Stimulated activated CD8-positive, alpha-beta memory T cell treated with anti-CD3 and anti-CD28 coated beads, Interleukin-4, amount 100 ng/mL, for 24 hours (primary cell): Measurements from ENCODE around the gene SKP1.
A peak's percentile ranks its signal among the peaks of the same experiment; 100 is the strongest.

Experiments
- DNase-seq: peaks from one replicate; pipeline ENCODE4 v3.0.0-alpha.2; 2020; ENCODE audit warnings: low read depth

The SKP1 gene

GRCh38 chr5:134130239-134130945, 46.4 kb downstream of the SKP1 start:
- DNase-seq: no peak

- DNase-seq: no peak
These were observed 47.1 kb downstream of the SKP1 start for GRCh38 chr5:134129411-134130238.

DNA sequence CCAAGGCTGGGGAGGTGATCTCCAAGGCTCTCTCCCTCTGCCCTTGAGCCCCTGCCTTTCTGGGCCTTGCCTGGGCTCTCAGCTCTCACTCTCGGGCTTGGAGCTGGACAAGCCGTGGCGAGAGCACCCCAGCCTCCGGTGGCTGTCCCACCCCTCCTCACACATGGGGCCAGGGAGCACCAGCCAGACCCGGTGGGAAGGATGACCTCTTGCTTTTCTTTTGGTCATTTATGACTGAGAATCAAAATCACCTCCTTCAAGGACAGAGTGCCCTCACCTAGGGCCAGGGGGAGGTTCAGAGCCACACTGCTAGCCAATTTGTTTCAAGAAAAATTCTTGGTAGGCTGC, 48.1 kb downstream of the SKP1 start:
- DNase-seq: no peak

- DNase-seq: no peak
These were observed 48.6 kb downstream of the SKP1 start for GRCh38 chr5:134127988-134128647.

DNA sequence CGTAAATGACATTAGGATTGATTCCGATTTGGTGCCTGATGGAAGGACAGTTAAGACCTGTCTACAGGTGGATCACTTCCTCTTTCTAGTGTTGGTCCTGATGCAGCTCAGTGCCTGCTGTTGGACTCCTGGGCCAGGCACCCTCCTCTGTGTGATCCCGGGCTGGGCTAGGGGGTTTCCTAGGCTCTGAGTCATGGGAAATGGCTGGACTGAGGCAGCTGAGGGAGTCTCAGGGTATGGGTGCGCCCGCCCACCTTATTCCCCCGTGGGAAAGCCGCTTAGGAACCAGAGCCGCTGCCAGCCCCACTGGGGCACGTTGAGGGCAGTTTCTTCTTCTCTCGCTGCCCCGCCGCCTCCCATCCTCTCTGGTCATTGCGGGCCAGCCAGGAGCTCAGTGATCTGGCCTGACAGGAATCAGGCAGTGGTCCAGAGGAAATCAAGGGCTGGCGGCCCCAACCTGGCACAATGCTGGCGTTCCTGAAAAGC, 49.3 kb downstream of the SKP1 start:
- no peak for DNase-seq

- DNase-seq: no peak
These were observed 51.4 kb downstream of the SKP1 start for GRCh38 chr5:134125039-134126015.

DNA sequence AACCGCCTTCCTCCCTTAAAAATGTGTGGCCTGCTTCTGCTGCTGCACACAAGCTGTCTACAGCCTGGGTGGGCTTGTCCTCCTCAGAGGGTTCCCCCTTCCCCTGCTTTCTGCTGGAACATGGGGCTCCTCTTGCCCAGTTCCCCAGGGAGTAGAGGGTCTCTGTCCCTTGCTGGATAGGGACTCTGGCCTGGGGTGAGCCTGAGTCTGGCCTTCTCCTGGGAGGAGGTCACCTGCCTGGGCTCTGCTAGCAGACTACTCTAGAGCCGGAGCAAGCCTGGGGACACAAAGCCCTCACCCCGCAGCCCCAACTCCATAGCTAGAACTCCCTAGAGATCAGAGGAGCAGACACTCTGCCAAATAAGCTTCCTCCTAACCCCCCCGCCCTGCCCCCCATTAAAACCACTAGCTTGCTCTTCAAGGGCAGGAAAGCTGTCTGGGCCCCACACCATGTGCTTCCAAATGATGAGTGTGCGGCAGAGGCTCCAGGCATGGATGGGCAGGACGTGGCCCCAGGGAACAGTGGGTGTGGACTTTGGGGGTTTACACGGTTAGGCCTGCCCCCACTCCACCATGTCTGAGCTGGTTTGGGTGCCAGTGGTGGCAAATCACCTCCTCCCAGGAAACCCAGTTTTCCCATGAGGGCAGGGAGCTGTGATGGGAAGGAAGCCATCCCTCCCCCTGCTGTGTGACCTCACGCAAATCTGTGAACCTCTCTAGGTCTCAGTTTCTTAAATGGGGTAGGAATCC, 52.3 kb downstream of the SKP1 start:
- DNase-seq: no peak

GRCh38 chr5:134123360-134123759, 53.4 kb downstream of the SKP1 start:
- DNase-seq: no peak

- no peak for DNase-seq
These were observed 54.2 kb downstream of the SKP1 start for GRCh38 chr5:134122530-134122929.

DNA sequence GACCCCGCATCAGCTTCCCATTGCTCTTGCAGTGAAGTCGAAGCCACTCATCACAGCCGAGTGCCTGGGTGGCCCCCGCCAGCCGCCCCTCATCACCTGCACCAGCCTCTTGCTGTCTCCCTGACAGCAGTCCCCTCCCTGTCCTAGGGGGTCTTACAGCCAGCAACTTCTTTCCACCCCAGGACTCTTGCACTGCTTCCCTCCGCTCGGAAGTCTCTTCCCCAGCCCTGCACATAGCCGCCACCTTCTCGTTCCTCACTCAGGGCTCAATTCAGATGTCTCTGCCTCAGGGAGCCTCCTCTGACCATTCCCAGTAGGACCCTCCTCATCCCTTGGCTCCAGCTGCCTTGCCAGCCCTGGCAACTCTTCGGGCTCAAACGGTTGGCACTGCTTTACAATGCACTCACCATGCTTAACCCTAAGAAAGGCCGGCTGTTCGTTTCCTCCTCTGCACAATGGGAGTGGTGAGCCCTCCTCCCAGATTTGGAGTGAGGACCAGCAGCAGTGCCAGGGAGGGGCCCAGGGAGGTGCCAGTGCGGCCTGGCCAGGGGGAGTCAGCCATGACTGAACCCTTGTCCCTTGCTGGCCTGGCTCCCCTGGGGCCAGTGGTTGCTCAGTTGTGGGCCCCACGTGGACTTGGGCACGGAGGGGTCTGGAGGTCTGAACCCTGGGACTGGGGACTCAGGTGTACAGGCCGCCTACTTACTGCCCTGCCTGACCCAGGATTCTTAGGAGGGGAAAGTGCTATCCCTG, 56.2 kb downstream of the SKP1 start:
- no peak for DNase-seq

GRCh38 chr5:134119720-134120119, 57.0 kb downstream of the SKP1 start:
- no peak for DNase-seq

GRCh38 chr5:134118212-134118835, 58.4 kb downstream of the SKP1 start:
- no peak for DNase-seq

GRCh38 chr5:134116789-134117761, 59.7 kb downstream of the SKP1 start:
- DNase-seq: no peak

DNA sequence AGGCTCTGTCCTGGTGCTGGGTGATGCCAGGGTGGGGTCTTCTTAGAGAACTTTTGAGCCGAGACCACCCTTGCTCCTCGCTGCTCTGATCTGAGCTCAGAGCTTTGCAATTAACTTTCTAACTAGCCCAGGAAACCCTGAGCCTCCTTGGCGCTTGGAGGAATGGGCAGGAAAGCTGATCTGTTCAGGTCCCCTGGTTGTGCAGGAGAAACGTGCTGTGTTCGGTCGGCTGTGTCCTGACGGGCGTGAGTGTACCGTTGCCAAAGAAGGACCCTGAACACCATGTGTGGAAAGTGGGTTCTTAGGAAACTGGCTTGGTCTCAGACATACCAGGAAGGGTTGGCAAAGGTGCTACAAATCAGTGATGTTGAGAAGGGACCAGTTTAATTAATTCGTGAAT, 60.5 kb downstream of the SKP1 start:
- DNase-seq: no peak

DNA sequence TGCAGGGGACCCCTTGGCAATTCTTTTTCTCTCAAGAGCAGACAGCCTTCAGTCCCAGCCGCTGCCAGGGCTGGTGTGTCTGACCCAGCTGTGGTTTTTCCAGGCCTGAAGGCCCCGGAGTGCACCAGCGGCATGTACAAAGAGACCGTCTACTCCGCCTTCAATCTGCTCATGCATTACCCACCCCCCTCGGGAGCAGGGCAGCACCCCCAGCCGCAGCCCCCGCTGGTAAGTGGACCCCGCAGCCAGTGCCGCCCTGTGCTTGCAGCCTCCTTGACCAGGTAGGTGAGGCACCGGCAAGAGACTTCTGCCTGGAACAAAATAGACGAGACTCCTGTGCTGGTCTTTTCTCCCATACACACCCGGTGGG, 61.0 kb downstream of the SKP1 start:
- no peak for DNase-seq

DNA sequence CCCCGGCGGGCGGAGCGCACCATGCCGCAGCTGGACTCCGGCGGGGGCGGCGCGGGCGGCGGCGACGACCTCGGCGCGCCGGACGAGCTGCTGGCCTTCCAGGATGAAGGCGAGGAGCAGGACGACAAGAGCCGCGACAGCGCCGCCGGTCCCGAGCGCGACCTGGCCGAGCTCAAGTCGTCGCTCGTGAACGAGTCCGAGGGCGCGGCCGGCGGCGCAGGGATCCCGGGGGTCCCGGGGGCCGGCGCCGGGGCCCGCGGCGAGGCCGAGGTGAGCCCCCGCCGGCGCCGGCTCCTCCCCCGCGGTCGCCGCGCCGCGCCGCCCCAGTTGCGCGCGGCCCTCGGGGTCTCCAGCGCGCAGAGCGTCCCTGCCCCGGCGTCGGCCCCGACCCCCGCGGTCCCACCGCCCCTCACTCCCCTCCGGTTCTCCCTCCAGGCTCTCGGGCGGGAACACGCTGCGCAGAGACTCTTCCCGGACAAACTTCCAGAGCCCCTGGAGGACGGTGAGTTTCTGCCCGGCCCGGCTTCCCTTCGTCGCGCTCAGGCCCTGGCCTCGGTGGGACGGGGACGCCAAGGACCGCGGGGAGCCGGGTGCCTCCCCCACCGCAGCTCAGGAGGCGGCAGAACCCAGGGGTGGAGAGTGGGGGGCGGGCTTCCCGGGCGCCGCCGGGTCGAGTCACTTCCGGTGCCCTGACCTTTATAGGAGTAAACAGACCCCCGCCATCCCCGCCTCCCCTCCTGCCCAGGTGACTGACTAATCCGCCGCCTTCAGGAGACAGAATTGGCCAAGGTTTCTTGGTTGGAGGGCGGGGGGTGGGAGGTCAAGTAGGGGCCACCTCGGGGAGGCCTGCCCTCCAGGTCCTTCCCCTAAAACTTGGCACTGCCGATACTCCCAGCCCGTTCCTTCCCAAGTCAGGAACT, 61.6 kb downstream of the SKP1 start:
- peak; percentile 70 for DNase-seq
